ENCODE measurements around the gene UNC119. TPM values are rescaled to one million over a fixed set of nuclear protein-coding genes. Genes with fewer than 3 reads are reported as not detected.

UNC119 gene
- total and polyA plus RNA-seq, 2 of the 13 experiments (the other 11 are each of a cell fraction or from before 2014, with no cell fraction given) = 10.4 to 63.1 TPM

GRCh38 chr17:28576758-28577465, 24.5 kb upstream of the UNC119 start, which contains the start of gene ALDOC (continued):
- TF ChIP-seq ETS1 (CRISPR knock-in tag; IDR thresholded peaks at IDR 0.05) (no peak), ZNF441 (CRISPR knock-in tag; IDR thresholded peaks at IDR 0.05; ENCODE audit: borderline replicate concordance) (peak; percentile 76; the same call in 1 of the 2 replicates), SMAD3 (CRISPR knock-in tag; IDR thresholded peaks at IDR 0.05) (0 out of 2 replicates have a peak, but pooled peaks have one; percentile 28), SP4 (CRISPR knock-in tag; IDR thresholded peaks at IDR 0.05) (peak; percentile 99), WIZ (CRISPR knock-in tag; IDR thresholded peaks at IDR 0.05) (no peak), ZBTB2 (CRISPR knock-in tag; IDR thresholded peaks at IDR 0.05; ENCODE audit: low read depth) (no peak), ZNF839 (CRISPR knock-in tag; IDR thresholded peaks at IDR 0.05; ENCODE audit: borderline replicate concordance) (no peak), ZNF501 (CRISPR knock-in tag; IDR thresholded peaks at IDR 0.05) (peak; percentile 15; the same call in 1 of the 2 replicates), TEAD3 (CRISPR knock-in tag; optimal IDR thresholded peaks at IDR 0.05; ENCODE audit: borderline replicate concordance) (peak; percentile 90), ZNF432 (CRISPR knock-in tag; IDR thresholded peaks at IDR 0.05; ENCODE audit: borderline replicate concordance) (no peak), TEF (CRISPR knock-in tag; IDR thresholded peaks at IDR 0.05) (no peak), SKI (IDR thresholded peaks at IDR 0.05; ENCODE audit: partially characterized antibody) (no peak), TRIM22 (IDR thresholded peaks at IDR 0.05) (no peak), ZNF260 (CRISPR knock-in tag; IDR thresholded peaks at IDR 0.05; ENCODE audit: borderline replicate concordance, low read depth) (no peak), AFF4 (CRISPR knock-in tag; IDR thresholded peaks at IDR 0.05) (no peak), NAIF1 (CRISPR knock-in tag; IDR thresholded peaks at IDR 0.05; ENCODE audit: borderline replicate concordance) (no peak), MED1 (CRISPR knock-in tag; IDR thresholded peaks at IDR 0.05) (peak; percentile 86), ATF6 (CRISPR knock-in tag; conservative IDR thresholded peaks at IDR 0.05) (no peak), YEATS4 (CRISPR knock-in tag; IDR thresholded peaks at IDR 0.05; ENCODE audit: borderline replicate concordance) (peak; percentile 76; the same call in 1 of the 2 replicates)
